Endothelial cell of umbilical vein (primary cell): ENCODE data around the gene CP. TPM values are rescaled to one million over a fixed set of nuclear protein-coding genes. Genes with fewer than 3 reads are reported as not detected.

Source experiments
- BruUV-seq: library from RNA; stranded (reverse); fragments of 400-500 nt; replicated peaks from 2 replicates; lab custom pipeline; 2021; lab: Mats Ljungman, UMichigan
- CTCF ChIA-PET: fragments of 300-600, 350-600 bp; sonication (Branson Sonifier 250); formaldehyde crosslinking; loops from one replicate; lab custom pipeline; 2021; ENCODE audit warnings: antibody characterized with exemption, inconsistent platforms; lab: Charles Lee
- POLR2A ChIA-PET: fragments of 300-600, 350-600 bp; sonication (Branson Sonifier 250); formaldehyde crosslinking; loops from one replicate; lab custom pipeline; 2021; ENCODE audit warnings: antibody characterized with exemption, inconsistent platforms; lab: Charles Lee
- DNase-seq: peaks from one replicate; pipeline ENCODE4 v3.0.0-alpha.2; 2011; ENCODE audit warnings: low read depth, low spot score
- FAIRE-seq: peaks from 2 replicates; lab custom pipeline; 2011; peaks lifted over from hg19 to GRCh38; lab: Jason Lieb, UNC
- H2AFZ ChIP-seq: 2 replicates; pipeline ENCODE4 v1.6.0; 2012; ENCODE audit warnings: low read depth, low read length, control low read depth, inconsistent platforms
- H3K27ac ChIP-seq: 2 replicates; pipeline ENCODE4 v1.5.1; 2011; ENCODE audit warnings: low read depth, mild to moderate bottlenecking, control low read depth, low read length, moderate library complexity; ENCODE audit not compliant: insufficient read depth
- H3K27me3 ChIP-seq, 2 experiments: 2 replicates each; pipeline versions ENCODE4 v1.6.0 to v1.6.1; 2011; ENCODE audit warnings: low read length in 2 of 2, mixed read lengths in 1 of 2; ENCODE audit not compliant: control insufficient read depth in 2 of 2, insufficient read depth in 2 of 2
- H3K36me3 ChIP-seq, 2 experiments: 2 replicates in 1 of 2; 3 replicates in 1 of 2; pipeline ENCODE4 v1.5.1; 2011; ENCODE audit warnings: low read length in 2 of 2, mild to moderate bottlenecking in 1 of 2, moderate library complexity in 1 of 2; ENCODE audit not compliant: control insufficient read depth in 2 of 2, insufficient read depth in 2 of 2; ENCODE audit errors: extremely low read depth in 1 of 2
- H3K4me1 ChIP-seq: 3 replicates; pipeline ENCODE4 v1.5.1; 2011; ENCODE audit warnings: mild to moderate bottlenecking, low read length; ENCODE audit not compliant: control insufficient read depth, insufficient read depth; ENCODE audit errors: extremely low read depth
- H3K4me2 ChIP-seq: 2 replicates; pipeline ENCODE4 v1.6.1; 2011; ENCODE audit warnings: low read length, control low read depth, mixed read lengths; ENCODE audit not compliant: insufficient read depth
- H3K4me3 ChIP-seq, 3 experiments: fragments of 200-600 bp in 1 of 3; sonication (generic), shearing (Covaris generic) in 1 of 3; replicated peaks in 1 of 3; 2 replicates each; pipeline ENCODE4 v1.5.1; 2011 to 2016; ENCODE audit warnings: control low read depth in 3 of 3, low read length in 3 of 3, mild to moderate bottlenecking in 2 of 3, inconsistent platforms in 1 of 3, low read depth in 1 of 3, moderate library complexity in 1 of 3; ENCODE audit not compliant: insufficient read depth in 1 of 3
- H3K79me2 ChIP-seq: 2 replicates; pipeline ENCODE4 v1.6.0; 2012; ENCODE audit warnings: low read length, inconsistent platforms; ENCODE audit not compliant: control insufficient read depth, insufficient read depth
- H3K9ac ChIP-seq: replicated peaks from 2 replicates; pipeline ENCODE3; 2011; ENCODE audit warnings: low read length, control low read depth; ENCODE audit not compliant: insufficient read depth; ENCODE audit errors: extremely low read depth
- H3K9me1 ChIP-seq: replicated peaks from 3 replicates; pipeline ENCODE4 v1.6.0; 2011; ENCODE audit warnings: mild to moderate bottlenecking, low read length; ENCODE audit not compliant: control insufficient read depth, insufficient read depth; ENCODE audit errors: extremely low read depth
- H3K9me3 ChIP-seq: replicated peaks from 2 replicates; pipeline ENCODE4 v1.5.1; 2012; ENCODE audit warnings: low read length, inconsistent platforms; ENCODE audit not compliant: control insufficient read depth, insufficient read depth
- H4K20me1 ChIP-seq: replicated peaks from 2 replicates; pipeline ENCODE3; 2011; ENCODE audit warnings: mild to moderate bottlenecking, low read length; ENCODE audit not compliant: control insufficient read depth, insufficient read depth; ENCODE audit errors: extremely low read depth
- CTCF ChIP-seq, 2 donors: IDR thresholded peaks; 1 replicate in 1 of 2; 2 replicates in 1 of 2; pipeline ENCODE4 v1.5.1; 2011; ENCODE audit warnings: low read length in 2 of 2, mild to moderate bottlenecking in 2 of 2, moderate library complexity in 2 of 2, control low read depth in 1 of 2, inconsistent platforms in 1 of 2, low read depth in 1 of 2; ENCODE audit not compliant: insufficient read depth in 1 of 2; ENCODE audit errors: extremely low read depth in 1 of 2
- EZH2 ChIP-seq: IDR thresholded peaks from 2 replicates; pipeline ENCODE4 v1.6.1; 2012; ENCODE audit warnings: borderline replicate concordance, low read depth, mild to moderate bottlenecking, moderate library complexity, low read length, inconsistent platforms; ENCODE audit not compliant: severe bottlenecking
- FOS ChIP-seq: IDR thresholded peaks from 2 replicates; pipeline ENCODE4 v1.6.1; 2011; ENCODE audit warnings: mild to moderate bottlenecking, low read length, moderate library complexity, borderline replicate concordance; ENCODE audit not compliant: insufficient read depth
- GATA2 ChIP-seq: IDR thresholded peaks from 2 replicates; pipeline ENCODE4 v1.7.0; 2011; ENCODE audit warnings: low read depth, mild to moderate bottlenecking, moderate library complexity, mixed read lengths, low read length; ENCODE audit not compliant: insufficient read length, insufficient read depth
- JUN ChIP-seq: IDR thresholded peaks from 2 replicates; pipeline ENCODE4 v1.6.1; 2011; ENCODE audit warnings: borderline replicate concordance, low read depth; ENCODE audit not compliant: insufficient read length, insufficient read depth
- MAX ChIP-seq: IDR thresholded peaks from 2 replicates; pipeline ENCODE4 v1.6.1; 2011; ENCODE audit not compliant: insufficient read depth, insufficient read length
- MYC ChIP-seq: IDR thresholded peaks from one replicate; pipeline ENCODE4 v1.6.1; 2011; ENCODE audit warnings: mild to moderate bottlenecking, low read depth, low read length
- POLR2A ChIP-seq: IDR thresholded peaks from 2 replicates; pipeline ENCODE4 v1.6.1; 2012; ENCODE audit warnings: low read depth, mild to moderate bottlenecking, control low read depth, low read length
- POLR2AphosphoS5 ChIP-seq: IDR thresholded peaks from 2 replicates; pipeline ENCODE4 v1.6.1; 2012; ENCODE audit warnings: low read depth, mild to moderate bottlenecking, control low read depth, low read length, moderate library complexity; ENCODE audit not compliant: insufficient read depth
- dilution Hi-C: fragments of 300-500 bp; cut with MboI; formaldehyde crosslinking; loops from one replicate; pipeline ENCODE4 v1.15.0; 2019; ENCODE audit warnings: low sequenced_read_pairs; ENCODE audit not compliant: extremely low pct_ligation_motif_present
- intact Hi-C: fragments of 100-400 bp; cut with micrococcal nuclease; formaldehyde crosslinking; loops from one replicate; pipeline ENCODE4 v1.10.0; 2022
- polyA plus RNA-seq, 4 experiments: library from polyadenylated mRNA; depleted of rRNA in 3 of 4; stranded (reverse) in 3 of 4; unstranded in 1 of 4; fragments of >200 nt; gene quantifications; 2 replicates each; pipeline versions ENCODE4 v1.2.1 to v1.2.3, GENCODE V29; 2011 to 2012; ENCODE audit warnings: missing spikeins in 1 of 4
- total RNA-seq: library from RNA; stranded (reverse); gene quantifications from 2 replicates; pipeline ENCODE4 v1.2.3, GENCODE V29; 2021

CP gene
- total and polyA plus RNA-seq, 2 donors (not counting 3 experiments of a cell fraction or from before 2014, with no cell fraction given), result not detected

GRCh38 chr3:149152420-149152819 is 69.2 kb downstream of the CP start:
- no peak overlapping the region for H3K27ac ChIP-seq
- no peak overlapping the region for H2AFZ ChIP-seq
- H3K27me3 ChIP-seq, result no peaks in the 10 kb centered on the region
- FAIRE-seq (no peak), DNase-seq (no peak)
- dilution Hi-C loops, result no loop called here
- CTCF ChIA-PET, result interaction anchor here (1.2 to 3.4 kb wide), 2 partner anchors 17 to 32 kb away, joined by 3 to 10 read pairs; no protein-coding TSS in a partner anchor
- H3K4me3 ChIP-seq, result no peak overlapping the region
- POLR2A ChIA-PET, result no interaction called here
- TF ChIP-seq EZH2, result no peak
- no peak for TF ChIP-seq FOS
- TF ChIP-seq POLR2A, result no peak
- no peak for TF ChIP-seq CTCF (IDR thresholded peaks at IDR 0.05; ENCODE audit: extremely low read depth in 1 of 2, insufficient read depth in 1 of 2, low read depth in 1 of 2, low read length in 2 of 2)
- no peak for TF ChIP-seq POLR2AphosphoS5
- no peak for TF ChIP-seq GATA2
- no peak for TF ChIP-seq MYC
- no peak for TF ChIP-seq JUN
- no peak for TF ChIP-seq MAX
- H3K9ac ChIP-seq, result no peak overlapping the region
- no TSS peak for BruUV-seq
- H3K36me3 ChIP-seq, result no peaks in the 10 kb centered on the region
- intact Hi-C loops, result no loop called here
- H3K9me3 ChIP-seq, result no peaks in the 10 kb centered on the region
- peaks cover 11% of the 10 kb centered on the region for H3K4me1 ChIP-seq
- H3K9me1 ChIP-seq, result no peaks in the 10 kb centered on the region
- no peaks in the 10 kb centered on the region for H4K20me1 ChIP-seq
- no peaks in the 10 kb centered on the region for H3K79me2 ChIP-seq
- H3K4me2 ChIP-seq, result no peak overlapping the region
